ENCODE measurements around the gene SIL1.

- TF ChIP-seq EP300 (IDR thresholded peaks at IDR 0.05) (no peak), POLR2A (IDR thresholded peaks at IDR 0.05) (no peak), CTCF (IDR thresholded peaks at IDR 0.05) (no peak)
Observed at GRCh38 chr5:139182528-139183296, 15.5 kb downstream of the SIL1 start.
